ENCODE measurements around the gene SATL1. TPM values are rescaled to one million over a fixed set of nuclear protein-coding genes. Genes with fewer than 3 reads are reported as not detected.
A peak's percentile ranks its signal among the peaks of the same experiment; 100 is the strongest.

SATL1 gene
- total RNA-seq, 4 donors from 2014 or later, result not detected

DNA sequence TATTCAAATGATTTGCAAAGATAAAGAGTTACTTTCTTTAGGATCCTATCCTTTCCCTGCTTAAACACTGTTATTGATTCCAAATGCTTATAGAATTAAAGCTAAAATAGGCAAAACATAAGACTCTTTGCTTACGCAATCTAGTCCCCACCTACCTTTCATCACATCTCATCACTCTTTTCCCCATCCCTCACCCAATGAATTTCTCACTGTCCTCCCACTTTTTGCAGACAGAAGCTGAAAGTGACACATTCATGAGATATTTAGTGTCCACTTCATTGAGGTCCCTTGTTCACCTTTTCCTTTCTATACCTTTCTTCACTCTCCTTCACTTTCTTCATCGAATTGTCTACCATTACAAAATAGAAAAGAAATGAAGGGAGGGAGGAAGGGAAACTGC, 424 bp downstream of the SATL1 start:
- Histone ChIP-seq H3K27ac (no peak overlapping the region), H3K27me3 (no peaks in the 10 kb centered on the region), H3K4me1 (peaks cover 0 to 5% of the 10 kb centered on the region in 2 donors), H3K9me3 (no peaks in the 10 kb centered on the region), H3K36me3 (no peaks in the 10 kb centered on the region), H3K4me3 (peak overlapping the region in 1 of 4 donors; percentile 59)
- in situ Hi-C loops (cut with MboI; ENCODE audit: low sequenced_read_pairs in 4 of 4) (no loop called here), intact Hi-C loops (cut with DNase I; ENCODE audit: low total_unique reads) (no loop called here)
- TF ChIP-seq, protein P1, sequence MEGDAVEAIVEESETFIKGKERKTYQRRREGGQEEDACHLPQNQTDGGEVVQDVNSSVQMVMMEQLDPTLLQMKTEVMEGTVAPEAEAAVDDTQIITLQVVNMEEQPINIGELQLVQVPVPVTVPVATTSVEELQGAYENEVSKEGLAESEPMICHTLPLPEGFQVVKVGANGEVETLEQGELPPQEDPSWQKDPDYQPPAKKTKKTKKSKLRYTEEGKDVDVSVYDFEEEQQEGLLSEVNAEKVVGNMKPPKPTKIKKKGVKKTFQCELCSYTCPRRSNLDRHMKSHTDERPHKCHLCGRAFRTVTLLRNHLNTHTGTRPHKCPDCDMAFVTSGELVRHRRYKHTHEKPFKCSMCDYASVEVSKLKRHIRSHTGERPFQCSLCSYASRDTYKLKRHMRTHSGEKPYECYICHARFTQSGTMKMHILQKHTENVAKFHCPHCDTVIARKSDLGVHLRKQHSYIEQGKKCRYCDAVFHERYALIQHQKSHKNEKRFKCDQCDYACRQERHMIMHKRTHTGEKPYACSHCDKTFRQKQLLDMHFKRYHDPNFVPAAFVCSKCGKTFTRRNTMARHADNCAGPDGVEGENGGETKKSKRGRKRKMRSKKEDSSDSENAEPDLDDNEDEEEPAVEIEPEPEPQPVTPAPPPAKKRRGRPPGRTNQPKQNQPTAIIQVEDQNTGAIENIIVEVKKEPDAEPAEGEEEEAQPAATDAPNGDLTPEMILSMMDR (IDR thresholded peaks at IDR 0.05 in 4 of 5, conservative IDR thresholded peaks at IDR 0.05 in 1 of 5), result no peak
- TF ChIP-seq POLR2A (IDR thresholded peaks at IDR 0.05), result no peak
- DNase-seq (no peak), ATAC-seq (no peak)

DNA sequence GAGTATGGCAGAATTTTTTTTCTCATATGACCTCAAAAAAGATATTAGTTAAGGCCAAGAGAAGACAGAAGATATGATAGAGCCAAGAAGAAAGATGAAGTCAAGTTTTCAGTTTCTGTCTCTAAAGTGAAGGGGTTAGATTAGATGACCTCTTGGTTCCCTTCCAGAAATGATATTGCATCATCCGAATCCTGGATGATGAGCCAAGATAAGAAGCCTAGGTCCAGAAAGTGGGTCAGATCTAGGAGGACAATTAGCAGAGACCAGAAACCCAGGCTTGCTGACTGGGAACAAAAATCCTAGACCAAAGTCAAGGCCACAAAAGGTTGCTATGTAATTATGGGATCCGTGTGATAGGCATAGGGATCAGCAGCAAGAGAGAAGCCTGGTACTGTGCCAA, 20.2 kb downstream of the SATL1 start:
- in situ Hi-C loops (cut with MboI; ENCODE audit: low sequenced_read_pairs in 4 of 4), result no loop called here
- no peak overlapping the region for H3K4me3 ChIP-seq

DNA sequence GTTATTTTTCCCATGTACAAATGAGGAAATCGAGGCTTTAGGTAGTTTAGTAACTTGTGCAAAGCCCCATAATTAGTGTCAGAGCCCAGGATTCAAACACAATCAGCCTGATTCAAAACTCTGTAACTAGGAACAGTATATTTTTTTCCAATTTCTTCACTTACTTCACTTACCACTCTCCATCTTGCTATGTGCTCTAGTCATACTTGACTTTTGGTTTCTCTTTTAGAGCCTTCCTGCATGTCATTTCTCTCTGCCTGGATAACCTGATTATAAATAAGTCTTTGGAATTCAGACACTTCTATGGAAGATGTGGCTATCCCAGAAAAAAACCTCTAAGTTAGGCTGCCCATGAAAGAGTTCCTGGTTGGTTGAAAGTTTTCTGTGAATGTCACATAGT, 22.2 kb downstream of the SATL1 start:
- TF ChIP-seq, protein P1 (IDR thresholded peaks at IDR 0.05 in 4 of 5, conservative IDR thresholded peaks at IDR 0.05 in 1 of 5), result no peak
- no peak for TF ChIP-seq POLR2A (IDR thresholded peaks at IDR 0.05)
- intact Hi-C loops (cut with DNase I; ENCODE audit: low total_unique reads), result no loop called here
- Histone ChIP-seq H3K27me3 (no peaks in the 10 kb centered on the region), H3K4me3 (no peak overlapping the region), H3K9me3 (no peaks in the 10 kb centered on the region), H3K36me3 (no peaks in the 10 kb centered on the region), H3K4me1 (no peaks in the 10 kb centered on the region), H3K27ac (no peak overlapping the region)
- ATAC-seq (no peak), DNase-seq (no peak)
- in situ Hi-C loops (cut with MboI; ENCODE audit: low sequenced_read_pairs in 4 of 4), result no loop called here

More for the DNA sequence above, 20.2 kb downstream of the SATL1 start:
- TF ChIP-seq POLR2A (IDR thresholded peaks at IDR 0.05), result no peak
- TF ChIP-seq, protein P1 (IDR thresholded peaks at IDR 0.05 in 4 of 5, conservative IDR thresholded peaks at IDR 0.05 in 1 of 5), result no peak
- Histone ChIP-seq H3K36me3 (no peaks in the 10 kb centered on the region), H3K9me3 (no peaks in the 10 kb centered on the region), H3K4me1 (no peaks in the 10 kb centered on the region), H3K27me3 (no peaks in the 10 kb centered on the region), H3K27ac (no peak overlapping the region)
- ATAC-seq (no peak), DNase-seq (no peak)
- intact Hi-C loops (cut with DNase I; ENCODE audit: low total_unique reads), result no loop called here

DNA sequence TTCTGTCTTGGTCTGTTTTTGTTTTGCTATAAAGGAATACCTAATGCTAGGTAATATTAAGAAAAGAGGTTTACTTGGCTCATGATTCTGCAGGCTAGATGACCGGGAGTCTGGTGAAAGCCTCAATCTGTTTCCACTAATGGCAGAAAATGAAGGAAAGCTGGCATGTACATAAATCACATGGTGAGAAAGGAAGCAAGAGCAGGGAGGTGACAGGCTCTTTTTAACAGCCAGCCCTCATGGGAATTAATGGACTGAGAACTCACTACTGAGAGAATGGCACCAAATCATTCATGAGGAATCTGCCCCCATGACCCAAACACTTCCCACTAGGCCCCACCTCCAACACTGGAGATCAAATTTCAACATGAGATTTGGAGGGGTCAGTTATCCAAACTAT, 27.6 kb downstream of the SATL1 start:
- no peaks in the 10 kb centered on the region for H3K36me3 ChIP-seq
- in situ Hi-C loops (cut with MboI; ENCODE audit: low sequenced_read_pairs in 4 of 4), result no loop called here
- H3K4me1 ChIP-seq, result no peaks in the 10 kb centered on the region
- H3K9me3 ChIP-seq, result no peaks in the 10 kb centered on the region
- H3K27ac ChIP-seq, result no peak overlapping the region
- H3K27me3 ChIP-seq, result peaks cover 0 to 3% (median 0%) of the 10 kb centered on the region in 3 donors
- ATAC-seq (no peak), DNase-seq (no peak)
- intact Hi-C loops (cut with DNase I; ENCODE audit: low total_unique reads), result no loop called here
- H3K4me3 ChIP-seq, result no peak overlapping the region
- TF ChIP-seq, protein P1 (IDR thresholded peaks at IDR 0.05 in 4 of 5, conservative IDR thresholded peaks at IDR 0.05 in 1 of 5), result no peak
- no peak for TF ChIP-seq POLR2A (IDR thresholded peaks at IDR 0.05)
